Hepatocyte (in vitro differentiated cells): Measurements from ENCODE around the gene WLS. TPM values are rescaled to one million over a fixed set of nuclear protein-coding genes. Genes with fewer than 3 reads are reported as not detected.

ENCODE experiments used
- DNase-seq: peaks from one replicate; pipeline ENCODE4 v3.0.0-alpha.2; 2016; ENCODE audit warnings: low spot score
- H2AFZ ChIP-seq: fragments of 200-600 bp; sonication (generic); 2 replicates; pipeline ENCODE4 v1.6.0; 2016; ENCODE audit warnings: antibody characterized with exemption, mild to moderate bottlenecking
- H3K27ac ChIP-seq: fragments of 200-600 bp; sonication (generic); 2 replicates; pipeline ENCODE4 v1.5.1; 2016; ENCODE audit warnings: mild to moderate bottlenecking
- H3K27me3 ChIP-seq: fragments of 200-600 bp; sonication (generic); 2 replicates; pipeline ENCODE4 v1.6.1; 2016
- H3K36me3 ChIP-seq: fragments of 200-600 bp; sonication (generic); replicated peaks from 2 replicates; pipeline ENCODE4 v1.5.1; 2016; ENCODE audit warnings: low read depth; ENCODE audit not compliant: insufficient read depth
- H3K4me1 ChIP-seq: fragments of 200-600 bp; sonication (generic); 2 replicates; pipeline ENCODE4 v1.5.1; 2016; ENCODE audit warnings: mild to moderate bottlenecking, moderate library complexity; ENCODE audit not compliant: insufficient read depth
- H3K4me2 ChIP-seq: fragments of 200-600 bp; sonication (generic); 2 replicates; pipeline ENCODE4 v1.6.0; 2016
- H3K4me3 ChIP-seq: fragments of 200-600 bp; sonication (generic); 2 replicates; pipeline ENCODE4 v1.5.1; 2016; ENCODE audit warnings: mild to moderate bottlenecking
- H3K79me2 ChIP-seq: fragments of 200-600 bp; sonication (generic); 2 replicates; pipeline ENCODE4 v1.6.0; 2017; ENCODE audit warnings: mild to moderate bottlenecking
- H3K9me2 ChIP-seq: fragments of 200-600 bp; sonication (generic); replicated peaks from 2 replicates; pipeline ENCODE4 v1.6.0; 2017; ENCODE audit warnings: mild to moderate bottlenecking; ENCODE audit not compliant: insufficient read depth
- H3K9me3 ChIP-seq: fragments of 200-600 bp; sonication (generic); 2 replicates; pipeline ENCODE4 v1.5.1; 2016; ENCODE audit warnings: low read depth, mild to moderate bottlenecking
- H4K20me1 ChIP-seq: fragments of 200-600 bp; sonication (generic); 2 replicates; pipeline ENCODE4 v1.6.0; 2016; ENCODE audit warnings: mild to moderate bottlenecking; ENCODE audit not compliant: insufficient read depth, poor library complexity, severe bottlenecking
- EZH2 ChIP-seq: fragments of 200-600 bp; sonication (generic); IDR thresholded peaks from 2 replicates; pipeline ENCODE4 v1.6.1; 2016; ENCODE audit warnings: antibody characterized with exemption, mild to moderate bottlenecking, borderline replicate concordance
- EZH2phosphoT487 ChIP-seq: fragments of 200-600 bp; sonication (generic); IDR thresholded peaks from one replicate; pipeline ENCODE4 v1.6.1; 2018; ENCODE audit warnings: antibody characterized with exemption, mild to moderate bottlenecking, low read depth, moderate library complexity; ENCODE audit not compliant: unreplicated experiment, severe bottlenecking
- WGBS: methylation state at CpG from one replicate; pipeline ENCODE4 v1.1.6; 2016; ENCODE audit warnings: low lambda C conversion rate; ENCODE audit errors: missing lambda C conversion rate; 5-methylcytosine and 5-hydroxymethylcytosine counted together
- polyA plus RNA-seq: library from polyadenylated mRNA; unstranded; fragments of >200 nt; fragmentation: Nextera tagmentation; extraction: Ambion mirVana; gene quantifications from 2 replicates; pipeline ENCODE4 v1.2.1, GENCODE V29; 2016
- total RNA-seq: library from RNA; depleted of rRNA; stranded (reverse); fragments of >200 nt; gene quantifications from 2 replicates; pipeline ENCODE4 v1.2.3, GENCODE V29; 2014
- TF ChIP-seq, protein P1 (sequence below): fragments of 200-600 bp; sonication (generic); IDR thresholded peaks from 2 replicates; pipeline ENCODE4 v1.5.1; 2016; ENCODE audit warnings: antibody characterized with exemption, mild to moderate bottlenecking; ENCODE audit not compliant: poor library complexity

WLS gene
- total RNA-seq = 102 and 115 TPM in 2 replicates
- 66.3 and 79.9 TPM in 2 replicates for polyA plus RNA-seq

DNA sequence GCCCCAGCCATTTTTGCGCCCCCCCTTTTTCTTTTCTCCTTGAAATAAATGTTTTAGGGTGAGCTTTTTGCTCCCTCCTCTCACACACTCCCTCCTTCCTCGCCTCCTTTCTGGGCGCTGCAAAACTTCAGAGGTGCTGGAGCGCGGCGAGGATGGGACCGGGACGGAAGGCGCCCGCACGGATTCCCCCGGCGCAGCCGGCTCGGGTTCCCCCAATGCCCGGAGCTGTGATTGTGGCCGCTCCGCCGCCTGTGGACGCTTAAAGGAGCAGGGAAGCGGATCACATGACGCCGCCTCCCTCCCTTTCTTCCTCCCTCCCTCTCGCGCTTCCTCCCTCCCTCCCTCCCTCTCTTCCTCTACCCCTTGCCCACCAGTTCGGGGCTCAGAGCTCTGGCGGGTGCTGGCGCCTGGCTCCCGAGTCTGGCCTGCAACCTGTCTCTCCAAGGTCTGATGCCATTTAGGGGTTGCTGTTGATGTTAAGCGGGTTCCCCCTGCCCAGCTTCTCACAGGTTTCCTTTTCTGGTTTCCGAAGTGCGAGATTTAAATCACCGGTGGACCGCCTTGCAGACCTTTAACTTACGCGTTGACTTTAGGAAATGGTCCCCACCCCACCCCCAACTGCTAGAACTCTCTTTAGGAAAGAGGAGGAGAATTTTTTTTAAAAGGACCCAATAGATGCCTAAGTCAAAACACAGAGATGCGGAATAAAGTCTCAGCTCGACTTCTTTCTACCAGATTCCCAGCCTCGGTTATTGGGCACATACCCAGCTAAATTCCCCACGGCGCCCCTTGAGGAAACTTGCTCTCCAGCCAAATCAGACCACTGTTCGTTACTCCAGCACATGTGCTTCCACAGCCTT lies at the start of gene WLS:
WLS (minus strand) TSS at position 235 of the 860 bp plus-strand sequence; CDS start at position 11, 224 bp downstream.
- H3K27ac ChIP-seq = peak within 1 kb of the TSS; percentile 87
- 1% methylated on average over 36 of the region's 42 CpGs for WGBS
- DNase-seq = peak; percentile 91
- H3K9me2 ChIP-seq = no peaks in the 10 kb centered on the region
- H3K4me2 ChIP-seq = peak within 1 kb of the TSS; percentile 94
- peaks cover 12% of the 10 kb centered on the region for H3K4me1 ChIP-seq
- H4K20me1 ChIP-seq = peaks cover 2% of the 10 kb centered on the region
- H3K9me3 ChIP-seq = no peaks in the 10 kb centered on the region
- H3K27me3 ChIP-seq = no peaks in the 10 kb centered on the region
- H3K36me3 ChIP-seq = no peaks in the 10 kb centered on the region
- H2AFZ ChIP-seq = peak within 1 kb of the TSS; percentile 95
- TF ChIP-seq EZH2phosphoT487 (no peak), EZH2 (no peak)
- TF ChIP-seq, protein P1, sequence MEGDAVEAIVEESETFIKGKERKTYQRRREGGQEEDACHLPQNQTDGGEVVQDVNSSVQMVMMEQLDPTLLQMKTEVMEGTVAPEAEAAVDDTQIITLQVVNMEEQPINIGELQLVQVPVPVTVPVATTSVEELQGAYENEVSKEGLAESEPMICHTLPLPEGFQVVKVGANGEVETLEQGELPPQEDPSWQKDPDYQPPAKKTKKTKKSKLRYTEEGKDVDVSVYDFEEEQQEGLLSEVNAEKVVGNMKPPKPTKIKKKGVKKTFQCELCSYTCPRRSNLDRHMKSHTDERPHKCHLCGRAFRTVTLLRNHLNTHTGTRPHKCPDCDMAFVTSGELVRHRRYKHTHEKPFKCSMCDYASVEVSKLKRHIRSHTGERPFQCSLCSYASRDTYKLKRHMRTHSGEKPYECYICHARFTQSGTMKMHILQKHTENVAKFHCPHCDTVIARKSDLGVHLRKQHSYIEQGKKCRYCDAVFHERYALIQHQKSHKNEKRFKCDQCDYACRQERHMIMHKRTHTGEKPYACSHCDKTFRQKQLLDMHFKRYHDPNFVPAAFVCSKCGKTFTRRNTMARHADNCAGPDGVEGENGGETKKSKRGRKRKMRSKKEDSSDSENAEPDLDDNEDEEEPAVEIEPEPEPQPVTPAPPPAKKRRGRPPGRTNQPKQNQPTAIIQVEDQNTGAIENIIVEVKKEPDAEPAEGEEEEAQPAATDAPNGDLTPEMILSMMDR = no peak
- peaks cover 42% of the 10 kb centered on the region for H3K79me2 ChIP-seq
- peak within 1 kb of the TSS; percentile 92 for H3K4me3 ChIP-seq

DNA sequence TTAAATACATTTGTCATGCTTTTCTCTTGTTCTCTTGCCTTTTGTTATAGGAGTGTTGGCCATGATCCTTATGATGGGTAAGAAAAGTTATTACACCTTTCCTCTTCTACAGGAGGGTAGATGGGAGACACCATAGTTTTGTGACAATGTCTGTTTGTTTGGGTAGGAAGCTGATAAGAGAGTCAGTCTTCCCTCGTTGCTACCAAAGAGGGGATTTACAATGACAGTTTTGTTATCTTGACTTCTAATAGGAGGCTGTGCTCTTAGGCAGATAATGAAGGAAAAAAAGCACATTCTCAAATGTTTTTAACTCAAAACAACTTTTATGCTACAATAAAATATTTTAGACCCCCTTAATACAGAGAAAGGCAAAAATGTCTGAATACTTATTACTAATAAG lies 48.0 kb upstream of the WLS start:
- TF ChIP-seq EZH2 (no peak), EZH2phosphoT487 (no peak)
- TF ChIP-seq, protein P1 = no peak
- H3K4me3 ChIP-seq = no peak overlapping the region
- no peak overlapping the region for H3K4me2 ChIP-seq
- H3K27me3 ChIP-seq = no peaks in the 10 kb centered on the region
- H3K36me3 ChIP-seq = no peaks in the 10 kb centered on the region
- H3K9me3 ChIP-seq = no peaks in the 10 kb centered on the region
- no peaks in the 10 kb centered on the region for H3K9me2 ChIP-seq
- no peaks in the 10 kb centered on the region for H3K4me1 ChIP-seq
- H4K20me1 ChIP-seq = no peaks in the 10 kb centered on the region
- H3K27ac ChIP-seq = no peak overlapping the region
- WGBS = 15% methylated on average over 1 of the region's 1 CpG
- no peak for DNase-seq
- no peaks in the 10 kb centered on the region for H3K79me2 ChIP-seq
- no peak overlapping the region for H2AFZ ChIP-seq

DNA sequence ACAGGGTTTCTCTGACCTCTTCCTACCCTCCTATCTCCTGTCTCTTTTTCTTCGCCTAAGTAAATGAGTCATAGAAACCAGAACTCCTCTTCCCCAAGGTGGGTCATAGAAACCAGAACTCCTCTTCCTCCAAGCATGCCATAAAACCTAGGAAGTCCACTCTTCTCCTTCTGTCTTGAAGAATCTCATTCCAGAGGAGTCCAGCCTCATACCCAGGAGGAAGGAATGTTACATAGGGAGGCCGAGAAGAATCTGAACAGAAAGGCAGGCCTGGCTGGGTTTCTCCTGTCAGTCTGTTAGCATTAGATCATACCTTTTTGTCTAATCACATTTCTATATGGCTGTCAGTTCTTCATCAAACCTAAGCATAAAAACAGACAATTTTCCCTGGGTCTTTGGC lies 47.5 kb upstream of the WLS start:
- Histone ChIP-seq H3K27ac (no peak overlapping the region), H3K36me3 (no peaks in the 10 kb centered on the region), H3K4me2 (no peak overlapping the region), H3K27me3 (no peaks in the 10 kb centered on the region), H3K9me3 (no peaks in the 10 kb centered on the region), H3K4me1 (no peaks in the 10 kb centered on the region), H3K4me3 (no peak overlapping the region), H3K9me2 (no peaks in the 10 kb centered on the region), H2AFZ (no peak overlapping the region), H3K79me2 (no peaks in the 10 kb centered on the region), H4K20me1 (no peaks in the 10 kb centered on the region)
- 82% methylated on average over 2 of the region's 2 CpGs for WGBS
- no peak for DNase-seq
- no peak for TF ChIP-seq EZH2
- TF ChIP-seq EZH2phosphoT487 = no peak
- TF ChIP-seq, protein P1 = no peak
